Measurements from ENCODE around the gene PITPNC1. TPM values are rescaled to one million over a fixed set of nuclear protein-coding genes. Genes with fewer than 3 reads are reported as not detected.
"Not testable (repeated sequence)": the region's sequence is repeated elsewhere in the genome, so short reads cannot be mapped to it uniquely, and the experiment has no call there.

The PITPNC1 gene
- total and polyA plus RNA-seq, 4 experiments from 2014 or later: 68.4 to 124 (median 89.9) TPM

- H3K4me3 ChIP-seq (ENCODE audit: low read length in 2 of 2): no peak overlapping the region
- Mint-ChIP-seq H3K36me3 (peaks cover 20 to 24% of the 10 kb centered on the region in 2 donors), H3K27me3 (no peaks in the 10 kb centered on the region), H3K4me1 (peaks cover 0 to 5% (median 3%) of the 10 kb centered on the region in 4 donors), H3K4me3 (no peak overlapping the region), H3K9me3 (peaks cover 0 to 1% (median 0%) of the 10 kb centered on the region in 8 donors), H3K27ac (no peak overlapping the region)
- no peaks in the 10 kb centered on the region for H3K4me1 ChIP-seq (ENCODE audit: insufficient read depth, low read length)
- H3K9me3 ChIP-seq (ENCODE audit: control insufficient read depth in 1 of 2, low read length in 2 of 2): no peaks in the 10 kb centered on the region
- intact Hi-C loops (cut with micrococcal nuclease): no loop called here
- DNase-seq: no peak
- H3K27me3 ChIP-seq (ENCODE audit: insufficient read depth, low read length): no peaks in the 10 kb centered on the region
- H3K36me3 ChIP-seq (ENCODE audit: insufficient read depth, low read length): peaks cover 5% of the 10 kb centered on the region
- ChIA-PET CTCF (ENCODE audit: partially characterized antibody) (no interaction called here), POLR2A (ENCODE audit: partially characterized antibody) (interaction anchor here (0.6 to 0.8 kb wide), 2 partner anchors 81 to 254 kb away, joined by 3 read pairs; partner anchors contain the start of gene PSMD12)
- no peak overlapping the region for H3K27ac ChIP-seq (ENCODE audit: low read depth, low read length)
Measured at GRCh38 chr17:67620636-67621035, 243.6 kb downstream of the PITPNC1 start.

- H3K4me1 Mint-ChIP-seq: peaks cover 0 to 8% (median 4%) of the 10 kb centered on the region in 4 donors
- Histone ChIP-seq H3K4me3 (ENCODE audit: low read length in 2 of 2) (no peak overlapping the region), H3K9me3 (ENCODE audit: control insufficient read depth in 1 of 2, low read length in 2 of 2) (no peaks in the 10 kb centered on the region), H3K4me1 (ENCODE audit: insufficient read depth, low read length) (no peaks in the 10 kb centered on the region), H3K27me3 (ENCODE audit: insufficient read depth, low read length) (no peaks in the 10 kb centered on the region), H3K36me3 (ENCODE audit: insufficient read depth, low read length) (peaks cover 6% of the 10 kb centered on the region), H3K27ac (ENCODE audit: low read depth, low read length) (no peak overlapping the region)
- no peak overlapping the region for H3K4me3 Mint-ChIP-seq
- POLR2A ChIA-PET (ENCODE audit: partially characterized antibody): no interaction called here
- DNase-seq: no peak
- CTCF ChIA-PET (ENCODE audit: partially characterized antibody): no interaction called here
- H3K27ac Mint-ChIP-seq: peak overlapping the region in 2 of 7 donors; percentile 35 to 67
- H3K9me3 Mint-ChIP-seq: peaks cover 0 to 1% (median 0%) of the 10 kb centered on the region in 8 donors
- intact Hi-C loops (cut with micrococcal nuclease): no loop called here
- H3K36me3 Mint-ChIP-seq: peaks cover 16 to 30% of the 10 kb centered on the region in 2 donors
- H3K27me3 Mint-ChIP-seq: no peaks in the 10 kb centered on the region
Measured at GRCh38 chr17:67623767-67624166, 246.7 kb downstream of the PITPNC1 start.

- intact Hi-C loops (cut with micrococcal nuclease): no loop called here
- Histone ChIP-seq H3K4me1 (ENCODE audit: insufficient read depth, low read length) (no peaks in the 10 kb centered on the region), H3K4me3 (ENCODE audit: low read length in 2 of 2) (no peak overlapping the region), H3K27ac (ENCODE audit: low read depth, low read length) (no peak overlapping the region), H3K9me3 (ENCODE audit: control insufficient read depth in 1 of 2, low read length in 2 of 2) (no peaks in the 10 kb centered on the region), H3K36me3 (ENCODE audit: insufficient read depth, low read length) (peaks cover 6% of the 10 kb centered on the region), H3K27me3 (ENCODE audit: insufficient read depth, low read length) (no peaks in the 10 kb centered on the region)
- H3K9me3 Mint-ChIP-seq: no peaks in the 10 kb centered on the region
- peak overlapping the region in 4 of 7 donors; percentile 55 to 80 (median 63) for H3K27ac Mint-ChIP-seq
- H3K36me3 Mint-ChIP-seq: peaks cover 16 to 29% of the 10 kb centered on the region in 2 donors
- ChIA-PET POLR2A (ENCODE audit: partially characterized antibody) (no interaction called here), CTCF (ENCODE audit: partially characterized antibody) (interaction anchor here (0.6 kb wide), 1 partner anchor 12 kb away, joined by 4 read pairs; no protein-coding TSS in a partner anchor)
- H3K4me3 Mint-ChIP-seq: no peak overlapping the region
- DNase-seq: no peak
- H3K27me3 Mint-ChIP-seq: no peaks in the 10 kb centered on the region
- H3K4me1 Mint-ChIP-seq: peaks cover 0 to 8% (median 5%) of the 10 kb centered on the region in 4 donors
Measured at GRCh38 chr17:67624886-67625656, 248.0 kb downstream of the PITPNC1 start.

- intact Hi-C loops (cut with micrococcal nuclease): no loop called here
- H3K36me3 Mint-ChIP-seq: peaks cover 15 to 24% of the 10 kb centered on the region in 2 donors
- no peaks in the 10 kb centered on the region for H3K27me3 Mint-ChIP-seq
- Histone ChIP-seq H3K36me3 (ENCODE audit: insufficient read depth, low read length) (peaks cover 6% of the 10 kb centered on the region), H3K27me3 (ENCODE audit: insufficient read depth, low read length) (no peaks in the 10 kb centered on the region), H3K4me1 (ENCODE audit: insufficient read depth, low read length) (no peaks in the 10 kb centered on the region), H3K27ac (ENCODE audit: low read depth, low read length) (no peak overlapping the region), H3K9me3 (ENCODE audit: control insufficient read depth in 1 of 2, low read length in 2 of 2) (no peaks in the 10 kb centered on the region), H3K4me3 (ENCODE audit: low read length in 2 of 2) (no peak overlapping the region)
- H3K4me3 Mint-ChIP-seq: no peak overlapping the region
- POLR2A ChIA-PET (ENCODE audit: partially characterized antibody): no interaction called here
- CTCF ChIA-PET (ENCODE audit: partially characterized antibody): no interaction called here
- H3K27ac Mint-ChIP-seq: no peak overlapping the region
- no peaks in the 10 kb centered on the region for H3K9me3 Mint-ChIP-seq
- H3K4me1 Mint-ChIP-seq: peaks cover 0 to 8% (median 4%) of the 10 kb centered on the region in 4 donors
- no peak for DNase-seq
Measured at GRCh38 chr17:67625971-67626370, 248.9 kb downstream of the PITPNC1 start.

- ChIA-PET POLR2A (ENCODE audit: partially characterized antibody) (interaction anchor here (1.2 kb wide), 1 partner anchor 250 kb away, joined by 4 read pairs; no protein-coding TSS in a partner anchor), CTCF (ENCODE audit: partially characterized antibody) (interaction anchor here (1.6 to 2.9 kb wide), 3 partner anchors 42 to 254 kb away, joined by 4 to 45 read pairs (median 12); no protein-coding TSS in a partner anchor)
- peaks cover 0 to 8% (median 4%) of the 10 kb centered on the region in 4 donors for H3K4me1 Mint-ChIP-seq
- no peak overlapping the region for H3K27ac ChIP-seq (ENCODE audit: low read depth, low read length)
- no peaks in the 10 kb centered on the region for H3K9me3 ChIP-seq (ENCODE audit: control insufficient read depth in 1 of 2, low read length in 2 of 2)
- no peak overlapping the region for H3K4me3 Mint-ChIP-seq
- no peaks in the 10 kb centered on the region for H3K4me1 ChIP-seq (ENCODE audit: insufficient read depth, low read length)
- peaks cover 34 to 37% of the 10 kb centered on the region in 2 donors for H3K36me3 Mint-ChIP-seq
- intact Hi-C loops (cut with micrococcal nuclease): no loop called here
- H3K4me3 ChIP-seq (ENCODE audit: low read length in 2 of 2): no peak overlapping the region
- no peaks in the 10 kb centered on the region for H3K27me3 ChIP-seq (ENCODE audit: insufficient read depth, low read length)
- peak overlapping the region in 4 of 7 donors; percentile 38 to 78 (median 66) for H3K27ac Mint-ChIP-seq
- no peaks in the 10 kb centered on the region for H3K9me3 Mint-ChIP-seq
- DNase-seq: peak in 3 of 5 donors; percentile 1 to 38 (median 7)
- no peaks in the 10 kb centered on the region for H3K27me3 Mint-ChIP-seq
- H3K36me3 ChIP-seq (ENCODE audit: insufficient read depth, low read length): peaks cover 23% of the 10 kb centered on the region
Measured at GRCh38 chr17:67628580-67629013, 251.5 kb downstream of the PITPNC1 start.

- Mint-ChIP-seq H3K36me3 (peaks cover 35 to 43% of the 10 kb centered on the region in 2 donors), H3K27me3 (no peaks in the 10 kb centered on the region)
Measured at GRCh38 chr17:67629971-67630320, 252.9 kb downstream of the PITPNC1 start.

GRCh38 chr17:67630836-67631235 lies 253.8 kb downstream of the PITPNC1 start:
- H3K4me3 ChIP-seq (ENCODE audit: low read length in 2 of 2); H3K9me3 Mint-ChIP-seq; H3K4me1 ChIP-seq (ENCODE audit: insufficient read depth, low read length); H3K4me3 Mint-ChIP-seq; H3K27me3 ChIP-seq (ENCODE audit: insufficient read depth, low read length); H3K27ac ChIP-seq (ENCODE audit: low read depth, low read length); DNase-seq; H3K27me3 Mint-ChIP-seq; POLR2A ChIA-PET (ENCODE audit: partially characterized antibody); H3K27ac Mint-ChIP-seq; H3K9me3 ChIP-seq (ENCODE audit: control insufficient read depth in 1 of 2, low read length in 2 of 2): not testable (repeated sequence)
- peaks cover 0 to 11% (median 7%) of the 10 kb centered on the region in 4 donors for H3K4me1 Mint-ChIP-seq
- intact Hi-C loops (cut with micrococcal nuclease): loop anchor here (1.0 kb wide), 1 partner anchor 257 kb away; no protein-coding TSS in a partner anchor
- CTCF ChIA-PET (ENCODE audit: partially characterized antibody): interaction anchor here (0.8 to 2.9 kb wide), 6 partner anchors 9 to 257 kb away, joined by 3 to 45 read pairs (median 6); no protein-coding TSS in a partner anchor
- peaks cover 40 to 44% of the 10 kb centered on the region in 2 donors for H3K36me3 Mint-ChIP-seq
- H3K36me3 ChIP-seq (ENCODE audit: insufficient read depth, low read length): peaks cover 32% of the 10 kb centered on the region

More at GRCh38 chr17:67629971-67630320, 252.9 kb downstream of the PITPNC1 start:
- peaks cover 30% of the 10 kb centered on the region for H3K36me3 ChIP-seq (ENCODE audit: insufficient read depth, low read length)
- peak in 4 of 5 donors; percentile 7 to 22 (median 12) for DNase-seq
- Mint-ChIP-seq H3K4me3 (no peak overlapping the region), H3K9me3 (peaks cover 0 to 2% (median 0%) of the 10 kb centered on the region in 8 donors), H3K4me1 (peaks cover 0 to 11% (median 5%) of the 10 kb centered on the region in 4 donors), H3K27ac (peak overlapping the region in 1 of 7 donors; percentile 7)
- no peaks in the 10 kb centered on the region for H3K27me3 ChIP-seq (ENCODE audit: insufficient read depth, low read length)
- POLR2A ChIA-PET (ENCODE audit: partially characterized antibody): interaction anchor here (0.6 kb wide), 1 partner anchor 20 kb away, joined by 4 read pairs; no protein-coding TSS in a partner anchor
- H3K4me1 ChIP-seq (ENCODE audit: insufficient read depth, low read length): no peaks in the 10 kb centered on the region
- H3K27ac ChIP-seq (ENCODE audit: low read depth, low read length): no peak overlapping the region
- CTCF ChIA-PET (ENCODE audit: partially characterized antibody): interaction anchor here (0.8 to 2.9 kb wide), 7 partner anchors 10 to 256 kb away, joined by 3 to 45 read pairs (median 5); no protein-coding TSS in a partner anchor
- no peaks in the 10 kb centered on the region for H3K9me3 ChIP-seq (ENCODE audit: control insufficient read depth in 1 of 2, low read length in 2 of 2)
- no peak overlapping the region for H3K4me3 ChIP-seq (ENCODE audit: low read length in 2 of 2)
- intact Hi-C loops (cut with micrococcal nuclease): loop anchor here (1.0 kb wide), 1 partner anchor 256 kb away; no protein-coding TSS in a partner anchor

All from CD4-positive, alpha-beta memory T cell (primary cell).